Fibroblast of villous mesenchyme (primary cell): ENCODE measurements around the gene CNR1. TPM values are rescaled to one million over a fixed set of nuclear protein-coding genes. Genes with fewer than 3 reads are reported as not detected.

ENCODE experiments used
- DNase-seq: peaks from one replicate; pipeline ENCODE4 v3.0.0-alpha.2; 2010; ENCODE audit warnings: low read depth
- H3K4me3 ChIP-seq: 2 replicates; pipeline ENCODE4 v1.5.1; 2011; ENCODE audit warnings: low read depth, mild to moderate bottlenecking, low read length
- CTCF ChIP-seq: IDR thresholded peaks from 2 replicates; pipeline ENCODE4 v1.5.1; 2012; ENCODE audit warnings: low read depth, mild to moderate bottlenecking, low read length; ENCODE audit not compliant: insufficient read depth
- total RNA-seq: library from RNA; depleted of rRNA; stranded (reverse); fragments of >200 nt; gene quantifications from 2 replicates; pipeline ENCODE4 v1.2.3, GENCODE V29; 2012

CNR1 gene
- total RNA-seq, 1 donor = not detected

DNA sequence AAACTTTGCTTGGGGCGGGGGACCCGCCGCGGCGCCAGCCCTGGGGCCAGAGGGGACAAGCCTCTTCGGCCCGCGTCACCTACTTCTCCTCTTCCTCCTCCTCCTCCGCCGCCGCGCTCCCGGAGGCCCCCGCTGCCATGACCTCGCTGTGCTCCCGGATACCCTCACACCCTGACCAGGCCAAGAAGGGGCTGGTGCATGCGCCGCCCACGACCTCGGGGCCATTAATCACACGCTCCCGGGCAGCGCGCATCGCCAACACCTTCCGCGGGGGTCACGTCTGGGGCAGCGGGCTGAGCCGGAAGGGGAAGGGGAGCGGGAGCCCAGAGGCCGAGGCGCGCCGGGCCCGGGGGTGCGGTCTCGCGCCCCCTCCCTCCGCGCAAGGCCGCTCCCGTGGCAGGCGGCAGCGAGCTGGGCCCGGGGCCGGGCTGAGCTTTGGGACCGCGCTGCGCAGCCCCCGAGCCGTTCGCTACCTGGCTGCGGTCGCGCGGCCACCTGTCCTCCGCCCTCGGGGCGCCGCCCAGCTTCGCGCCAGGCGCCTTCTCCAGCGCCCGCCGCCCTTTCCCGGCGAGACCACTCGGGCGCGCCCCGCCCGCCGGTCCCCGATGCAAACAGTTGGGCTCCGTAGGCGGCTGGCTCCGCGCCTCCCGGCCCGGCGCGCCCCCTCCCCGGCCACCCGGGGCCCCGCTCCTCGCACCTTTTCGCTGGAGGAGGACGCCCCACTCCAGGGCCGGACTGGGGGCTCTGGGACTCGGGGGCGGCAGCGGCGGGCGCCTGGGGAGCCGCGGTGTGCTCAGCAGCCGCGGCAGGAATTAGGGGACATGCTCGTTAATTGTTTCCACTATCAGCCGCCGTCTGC, 575 bp upstream of the CNR1 start:
- peak overlapping the region; percentile 55 for H3K4me3 ChIP-seq
- TF ChIP-seq CTCF = no peak
- DNase-seq = no peak

DNA sequence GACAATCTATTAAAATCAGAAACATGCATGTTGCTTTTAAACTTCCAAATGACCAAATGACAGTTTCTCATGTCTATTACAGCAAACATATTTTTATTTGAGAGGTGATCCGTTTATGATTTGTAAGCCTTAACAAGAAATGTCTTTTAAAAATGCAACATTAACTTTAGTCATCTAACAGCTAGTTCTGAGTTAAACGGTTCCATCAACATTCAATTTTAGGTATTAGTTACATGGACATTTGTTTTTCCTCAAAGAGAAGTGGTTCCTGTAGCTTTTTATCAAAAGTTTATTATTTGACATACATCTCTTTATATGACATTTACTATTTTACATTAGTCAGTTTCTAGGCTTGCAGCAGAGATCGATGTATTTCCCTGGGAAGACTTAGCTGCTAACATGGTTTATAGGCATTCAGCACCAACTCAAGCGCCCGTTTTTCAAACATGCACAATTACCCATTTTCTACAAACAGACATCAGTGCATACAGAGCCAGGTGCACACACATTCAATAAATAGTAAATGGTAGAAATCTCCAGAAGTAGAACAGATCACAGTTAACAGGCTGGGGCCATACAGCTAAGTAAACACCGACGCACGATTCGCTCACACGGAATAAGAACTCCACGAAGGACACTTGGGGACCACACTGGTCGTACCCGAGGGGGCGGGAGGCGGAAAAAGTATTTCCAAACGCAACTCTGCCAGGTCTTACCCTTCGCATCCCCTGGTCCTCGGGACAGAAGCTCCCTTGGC, 882 bp downstream of the CNR1 start:
- no peak for TF ChIP-seq CTCF
- DNase-seq = no peak
- peak overlapping the region; percentile 55 for H3K4me3 ChIP-seq

DNA sequence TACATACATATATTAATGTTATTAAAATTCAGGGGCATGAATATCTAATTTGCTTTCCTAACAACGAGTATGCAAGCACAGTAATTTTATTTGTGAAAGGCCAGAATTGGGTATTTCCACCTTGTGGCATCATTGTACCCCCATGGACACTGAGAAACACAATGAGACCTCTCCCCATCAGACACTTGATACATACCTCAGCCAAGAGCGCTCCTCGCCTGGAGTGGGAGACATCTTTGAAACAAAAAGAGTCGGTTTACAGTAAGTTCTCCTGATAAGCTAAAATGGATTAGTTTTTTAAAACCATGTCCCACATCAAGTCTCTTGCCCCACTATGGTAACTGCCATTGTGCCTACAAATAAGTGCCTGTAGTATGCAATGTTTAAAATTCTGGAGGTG, 2.1 kb downstream of the CNR1 start:
- TF ChIP-seq CTCF = no peak
- no peak for DNase-seq
- peak overlapping the region; percentile 11 for H3K4me3 ChIP-seq

GRCh38 chr6:88163616-88164015, 2.5 kb downstream of the CNR1 start:
- TF ChIP-seq CTCF = no peak
- no peak overlapping the region for H3K4me3 ChIP-seq
- DNase-seq = no peak

DNA sequence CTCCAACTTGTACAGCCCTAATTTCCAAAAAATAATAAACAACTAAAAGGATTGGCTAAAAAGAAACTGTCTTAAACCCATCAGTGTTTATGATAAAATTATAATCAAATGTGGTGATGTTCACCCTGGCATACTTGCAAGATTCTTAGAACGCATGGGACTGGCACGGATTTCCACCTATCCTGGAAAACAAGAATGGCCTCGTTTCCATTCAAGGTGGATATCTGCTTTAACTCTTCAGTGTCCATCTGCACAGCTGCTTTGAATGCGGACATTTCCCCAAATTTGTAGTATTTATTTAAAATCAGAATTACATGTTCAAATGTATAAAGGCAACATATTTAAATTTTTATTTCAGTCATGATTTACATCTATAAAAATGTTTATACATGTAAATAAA, 4.2 kb downstream of the CNR1 start:
- DNase-seq = no peak
- TF ChIP-seq CTCF = no peak
- H3K4me3 ChIP-seq = no peak overlapping the region

DNA sequence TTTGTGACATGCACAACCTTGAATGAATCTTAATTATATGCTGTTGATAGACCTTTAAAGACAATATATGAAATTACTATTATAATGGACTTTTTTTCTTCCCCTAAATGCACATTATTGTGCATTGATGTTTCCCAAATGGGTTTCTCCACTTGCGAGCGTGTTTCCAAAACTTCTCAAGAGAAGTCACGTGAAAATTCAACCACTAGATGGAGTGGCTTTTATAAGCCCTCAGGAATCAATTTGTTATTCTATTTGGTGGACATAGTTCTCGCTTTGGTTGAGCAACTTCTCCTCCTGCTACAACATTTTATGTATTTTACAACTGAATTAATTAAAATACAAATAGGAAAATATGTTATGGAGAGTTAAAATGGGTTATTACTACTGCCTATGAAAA, 9.0 kb downstream of the CNR1 start:
- no peak for TF ChIP-seq CTCF
- DNase-seq = no peak
- no peak overlapping the region for H3K4me3 ChIP-seq
